Body of pancreas (tissue), 4 donors: ENCODE measurements around the gene BRD4.

Experiments
- CTCF ChIP-seq, 7 experiments: fragments of 450-650 bp in 4 of 7; fragments of 200-600 bp in 3 of 7; sonication (generic) in 3 of 7; IDR thresholded peaks; one replicate each; pipeline ENCODE4 v1.5.1; 2016 to 2019; ENCODE audit warnings: antibody characterized with exemption in 7 of 7
- POLR2A ChIP-seq, 3 donors: fragments of 450-650 bp; IDR thresholded peaks; one replicate each; pipeline ENCODE4 v1.6.1; 2016; ENCODE audit warnings: antibody characterized with exemption in 3 of 3, mild to moderate bottlenecking in 2 of 3

- TF ChIP-seq CTCF (IDR thresholded peaks at IDR 0.05) (no peak), POLR2A (IDR thresholded peaks at IDR 0.05) (no peak)
Observed at GRCh38 chr19:15358918-15359317, 26.6 kb upstream of the BRD4 start.
